Stimulated activated CD4-positive, alpha-beta T cell treated with anti-CD3 and anti-CD28 coated beads, Interleukin-4, amount 100 ng/mL, for 48 hours (primary cell): ENCODE measurements around the gene ZNF19.

Experiments
- DNase-seq, 2 donors: peaks; one replicate each; pipeline ENCODE4 v3.0.0-alpha.2; 2020; ENCODE audit warnings: low read depth in 2 of 2

Gene ZNF19

GRCh38 chr16:71441348-71442050 lies 47.6 kb downstream of the ZNF19 start:
- peak; percentile 21 to 32 for DNase-seq

GRCh38 chr16:71440669-71441347 lies 48.3 kb downstream of the ZNF19 start:
- peak in 1 of 2 donors; percentile 5 for DNase-seq

- DNase-seq, result no peak
Measured at GRCh38 chr16:71439523-71439922, 49.6 kb downstream of the ZNF19 start.

GRCh38 chr16:71436473-71436872 lies 52.7 kb downstream of the ZNF19 start:
- no peak for DNase-seq

GRCh38 chr16:71432906-71433305 lies 56.2 kb downstream of the ZNF19 start:
- no peak for DNase-seq

GRCh38 chr16:71431991-71432390 lies 57.1 kb downstream of the ZNF19 start:
- no peak for DNase-seq

GRCh38 chr16:71431176-71431575 lies 57.9 kb downstream of the ZNF19 start:
- DNase-seq, result no peak

GRCh38 chr16:71430744-71431143 lies 58.4 kb downstream of the ZNF19 start:
- no peak for DNase-seq

- no peak for DNase-seq
Measured at GRCh38 chr16:71429581-71429980, 59.5 kb downstream of the ZNF19 start.

GRCh38 chr16:71428883-71429282 lies 60.2 kb downstream of the ZNF19 start:
- DNase-seq, result no peak

GRCh38 chr16:71428385-71428784 lies 60.7 kb downstream of the ZNF19 start:
- no peak for DNase-seq

GRCh38 chr16:71426880-71427615 lies 62.1 kb downstream of the ZNF19 start:
- DNase-seq, result no peak

GRCh38 chr16:71426069-71426879 lies 62.9 kb downstream of the ZNF19 start:
- DNase-seq, result peak; percentile 13 to 41

- no peak for DNase-seq
Measured at GRCh38 chr16:71425746-71426068, 63.4 kb downstream of the ZNF19 start.

- DNase-seq, result no peak
Measured at GRCh38 chr16:71424626-71425025, 64.5 kb downstream of the ZNF19 start.

- DNase-seq, result no peak
Measured at GRCh38 chr16:71423865-71424264, 65.3 kb downstream of the ZNF19 start.
